ENCODE measurements around the gene MCU.

Gene MCU

DNA sequence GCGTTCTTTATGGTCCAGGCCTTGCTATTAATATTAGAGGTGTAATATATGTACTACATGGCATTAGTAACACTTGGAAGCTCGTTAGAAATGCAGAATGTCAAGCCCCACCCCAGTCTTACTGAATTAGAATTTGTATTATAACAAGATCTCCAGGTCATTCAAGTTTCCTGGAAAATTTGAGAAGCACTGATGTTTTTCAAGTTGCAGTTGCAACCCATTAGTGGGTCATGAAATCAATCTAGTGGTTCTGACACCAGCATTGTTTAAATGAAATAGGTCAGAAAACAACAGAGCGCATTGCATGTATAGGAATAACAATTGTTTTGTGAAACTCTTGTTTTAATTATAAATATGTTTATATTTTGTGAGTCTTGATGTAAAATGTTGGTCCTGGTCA is 37.2 kb upstream of the MCU start:
- DNase-seq (ENCODE audit: extremely low read depth, low read depth): no peak
- H3K4me3 ChIP-seq (replicated peaks; ENCODE audit: low read depth, low read length): no peak overlapping the region
- TF ChIP-seq, protein P1, sequence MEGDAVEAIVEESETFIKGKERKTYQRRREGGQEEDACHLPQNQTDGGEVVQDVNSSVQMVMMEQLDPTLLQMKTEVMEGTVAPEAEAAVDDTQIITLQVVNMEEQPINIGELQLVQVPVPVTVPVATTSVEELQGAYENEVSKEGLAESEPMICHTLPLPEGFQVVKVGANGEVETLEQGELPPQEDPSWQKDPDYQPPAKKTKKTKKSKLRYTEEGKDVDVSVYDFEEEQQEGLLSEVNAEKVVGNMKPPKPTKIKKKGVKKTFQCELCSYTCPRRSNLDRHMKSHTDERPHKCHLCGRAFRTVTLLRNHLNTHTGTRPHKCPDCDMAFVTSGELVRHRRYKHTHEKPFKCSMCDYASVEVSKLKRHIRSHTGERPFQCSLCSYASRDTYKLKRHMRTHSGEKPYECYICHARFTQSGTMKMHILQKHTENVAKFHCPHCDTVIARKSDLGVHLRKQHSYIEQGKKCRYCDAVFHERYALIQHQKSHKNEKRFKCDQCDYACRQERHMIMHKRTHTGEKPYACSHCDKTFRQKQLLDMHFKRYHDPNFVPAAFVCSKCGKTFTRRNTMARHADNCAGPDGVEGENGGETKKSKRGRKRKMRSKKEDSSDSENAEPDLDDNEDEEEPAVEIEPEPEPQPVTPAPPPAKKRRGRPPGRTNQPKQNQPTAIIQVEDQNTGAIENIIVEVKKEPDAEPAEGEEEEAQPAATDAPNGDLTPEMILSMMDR (IDR thresholded peaks at IDR 0.05; ENCODE audit: low read depth, low read length, missing control alignments): no peak

DNA sequence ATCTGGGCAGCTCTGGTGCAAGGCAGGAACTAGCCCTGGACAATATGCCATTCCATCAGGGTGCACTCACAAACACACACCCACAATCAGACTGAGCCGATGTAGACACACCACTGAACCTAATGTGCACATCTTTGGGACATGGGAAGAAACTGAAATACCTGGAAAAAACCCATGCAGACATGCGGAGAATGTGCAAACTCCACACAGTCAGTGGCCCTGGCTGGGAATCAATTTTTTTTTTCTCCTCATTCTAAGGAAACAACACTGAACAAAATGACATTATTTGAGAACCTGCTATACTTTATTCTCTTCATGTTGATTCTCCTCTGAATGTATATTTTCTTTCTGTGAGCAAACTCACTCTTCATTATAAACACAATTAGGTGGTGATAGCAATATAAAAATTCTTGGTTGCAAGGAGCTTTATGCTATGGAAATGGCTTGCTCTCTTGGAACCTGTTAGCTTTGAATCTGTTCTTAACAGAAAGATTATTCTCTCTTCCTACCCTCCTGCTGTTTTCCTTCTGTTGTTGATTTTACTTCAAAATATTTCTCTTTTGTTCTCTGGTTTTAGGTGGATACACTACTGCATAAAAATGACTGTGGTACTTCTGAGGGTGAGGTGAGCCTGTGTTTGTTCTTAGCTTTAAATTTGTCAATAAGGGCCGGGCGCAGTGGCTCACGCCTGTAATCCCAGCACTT is 33.1 kb upstream of the MCU start:
- TF ChIP-seq, protein P1 (IDR thresholded peaks at IDR 0.05; ENCODE audit: low read depth, low read length, missing control alignments): no peak
- H3K4me3 ChIP-seq (replicated peaks; ENCODE audit: low read depth, low read length): no peak overlapping the region
- no peak for DNase-seq (ENCODE audit: extremely low read depth, low read depth)

DNA sequence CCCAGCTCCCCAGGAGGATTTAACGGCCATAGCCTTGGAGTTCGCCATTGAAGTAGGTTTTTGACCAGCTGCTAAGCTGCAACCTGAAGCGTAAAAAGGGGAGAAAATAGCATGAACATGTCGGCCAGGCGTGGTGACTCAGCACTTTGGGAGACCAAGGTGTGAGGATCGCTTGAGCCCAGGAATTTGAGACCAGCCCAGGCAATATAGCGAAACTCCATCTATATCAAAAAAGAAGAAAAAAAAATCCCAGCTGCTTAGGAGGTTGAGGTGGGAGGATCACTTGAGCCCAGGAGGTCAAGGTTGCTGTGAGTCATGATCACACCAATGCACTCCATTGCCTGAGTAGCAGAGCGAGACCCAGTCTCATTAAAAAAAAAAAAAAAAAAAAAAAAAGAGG is 32.2 kb upstream of the MCU start:
- TF ChIP-seq, protein P1 (IDR thresholded peaks at IDR 0.05; ENCODE audit: low read depth, low read length, missing control alignments): no peak
- H3K4me3 ChIP-seq (replicated peaks; ENCODE audit: low read depth, low read length): no peak overlapping the region
- no peak for DNase-seq (ENCODE audit: extremely low read depth, low read depth)

DNA sequence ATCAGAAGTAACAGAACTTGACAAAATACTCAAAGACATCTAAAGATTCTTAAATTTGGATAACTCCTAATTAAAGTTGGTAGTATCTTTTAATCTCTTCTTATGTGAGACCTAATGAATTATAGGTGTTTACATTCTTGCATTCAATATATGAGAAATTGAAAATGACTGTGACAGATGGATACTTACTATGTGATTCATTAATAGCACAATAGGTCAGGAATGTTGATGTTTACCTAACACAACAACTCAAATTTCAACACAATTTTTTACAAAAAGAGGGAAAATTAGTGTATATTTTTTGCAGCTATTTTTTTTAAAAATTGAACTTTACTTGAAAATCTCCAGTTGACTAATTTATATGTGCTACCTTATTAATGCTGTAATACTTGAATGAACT is 31.7 kb upstream of the MCU start:
- DNase-seq (ENCODE audit: extremely low read depth, low read depth): no peak
- no peak overlapping the region for H3K4me3 ChIP-seq (replicated peaks; ENCODE audit: low read depth, low read length)
- TF ChIP-seq, protein P1 (IDR thresholded peaks at IDR 0.05; ENCODE audit: low read depth, low read length, missing control alignments): no peak

DNA sequence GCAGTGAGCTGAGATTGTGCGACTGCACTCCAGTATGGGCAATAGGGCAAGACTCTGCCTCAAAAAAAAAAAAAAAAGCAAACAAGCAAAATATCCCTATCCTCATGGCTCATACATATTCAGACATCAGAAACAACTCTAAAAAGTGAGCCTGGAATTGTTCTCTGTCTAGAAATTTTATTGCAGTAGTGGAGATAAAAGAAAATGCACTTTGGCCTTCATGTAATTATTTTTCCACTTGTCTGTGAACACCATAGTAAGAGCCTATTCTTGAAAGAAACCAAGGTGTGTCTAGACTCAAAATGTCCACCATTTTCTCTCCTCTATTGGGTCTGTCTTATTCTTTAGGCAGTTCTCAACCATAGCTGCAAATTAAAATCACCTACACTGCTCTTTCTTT is 30.5 kb upstream of the MCU start:
- TF ChIP-seq, protein P1 (IDR thresholded peaks at IDR 0.05; ENCODE audit: low read depth, low read length, missing control alignments): no peak
- no peak for DNase-seq (ENCODE audit: extremely low read depth, low read depth)

DNA sequence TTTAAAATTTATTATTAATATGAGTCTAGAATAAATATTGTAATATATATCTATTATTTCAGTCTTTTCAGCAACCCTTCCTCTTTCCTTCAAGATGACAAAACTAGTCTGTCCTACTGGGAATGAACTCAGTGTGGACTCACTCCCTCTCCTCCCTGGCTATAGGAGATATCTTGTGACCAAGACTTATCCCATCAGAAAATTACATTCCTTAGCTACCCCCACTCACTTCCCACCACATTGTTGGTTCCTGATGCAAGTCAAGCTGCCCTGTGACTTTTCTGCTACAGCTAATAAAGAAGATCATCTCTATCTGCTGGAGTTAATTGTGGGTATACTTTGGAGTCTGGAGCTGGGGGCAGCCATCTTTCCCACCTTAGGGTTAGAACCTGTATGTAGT is 28.0 kb upstream of the MCU start:
- no peak overlapping the region for H3K4me3 ChIP-seq (replicated peaks; ENCODE audit: low read depth, low read length)
- TF ChIP-seq, protein P1 (IDR thresholded peaks at IDR 0.05; ENCODE audit: low read depth, low read length, missing control alignments): no peak
- no peak for DNase-seq (ENCODE audit: extremely low read depth, low read depth)

More for the DNA sequence above, 30.5 kb upstream of the MCU start:
- no peak overlapping the region for H3K4me3 ChIP-seq (replicated peaks; ENCODE audit: low read depth, low read length)

DNA sequence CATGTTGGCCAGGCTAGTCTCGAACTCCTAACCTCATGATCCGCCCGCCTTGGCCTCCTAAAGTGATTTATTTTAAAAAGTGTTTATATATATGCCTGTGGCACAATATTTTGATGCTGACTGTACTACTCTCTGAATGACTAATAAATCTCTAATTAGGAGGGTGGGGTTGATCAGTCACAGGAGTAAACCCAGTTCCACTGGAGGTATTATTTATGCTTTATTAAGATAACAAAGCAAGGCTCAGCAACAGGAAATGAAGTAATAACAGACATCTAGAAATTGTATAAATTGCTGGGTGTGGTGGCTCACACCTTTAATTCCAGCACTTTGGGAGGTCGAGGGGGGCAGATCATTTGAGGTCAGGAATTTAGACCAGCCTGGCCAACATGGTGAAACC is 26.0 kb upstream of the MCU start:
- DNase-seq (ENCODE audit: extremely low read depth, low read depth): no peak
- TF ChIP-seq, protein P1 (IDR thresholded peaks at IDR 0.05; ENCODE audit: low read depth, low read length, missing control alignments): no peak
- H3K4me3 ChIP-seq (replicated peaks; ENCODE audit: low read depth, low read length): no peak overlapping the region

Measured in HFF-Myc (cell line).